Ovary (tissue), 10 donors: Measurements from ENCODE around the gene CPED1. TPM values are rescaled to one million over a fixed set of nuclear protein-coding genes. Genes with fewer than 3 reads are reported as not detected.

Experiments used
- DNase-seq, 5 donors: peaks; one replicate each; pipeline ENCODE4 v3.0.0-alpha.2; 2019 to 2020
- H3K27ac ChIP-seq, 2 donors: fragments of 200-600 bp; one replicate each; pipeline versions ENCODE4 v1.5.1 to v1.8.0; 2019 to 2022
- H3K27me3 ChIP-seq: fragments of 200-600 bp; one replicate; pipeline ENCODE4 v1.8.0; 2022
- H3K36me3 ChIP-seq: fragments of 200-600 bp; sonication (generic); one replicate; pipeline ENCODE4 v1.5.1; 2019
- H3K4me1 ChIP-seq: one replicate; pipeline ENCODE4 v1.8.1; 2013; ENCODE audit warnings: mild to moderate bottlenecking, moderate library complexity; ENCODE audit not compliant: insufficient read depth
- H3K4me3 ChIP-seq: fragments of 200-600 bp; sonication (generic); one replicate; pipeline ENCODE4 v1.5.1; 2017
- H3K9me3 ChIP-seq, 2 donors: fragments of 200-600 bp in 1 of 2; sonication (generic) in 1 of 2; one replicate each; pipeline versions ENCODE4 v1.5.1 to v1.8.1; 2013 to 2019; ENCODE audit warnings: mild to moderate bottlenecking in 1 of 2, moderate library complexity in 1 of 2
- CTCF ChIP-seq, 3 donors: fragments of 450-650 bp in 2 of 3; fragments of 200-600 bp in 1 of 3; IDR thresholded peaks; one replicate each; pipeline versions ENCODE4 v1.5.1 to v1.8.0; 2016 to 2022; ENCODE audit warnings: antibody characterized with exemption in 3 of 3, mild to moderate bottlenecking in 1 of 3
- EP300 ChIP-seq: sonication (generic); formaldehyde crosslinking; IDR thresholded peaks from one replicate; pipeline ENCODE4 v1.6.1; 2017; ENCODE audit warnings: antibody characterized with exemption
- POLR2A ChIP-seq: fragments of 450-650 bp; IDR thresholded peaks from one replicate; pipeline ENCODE4 v1.6.1; 2017; ENCODE audit warnings: antibody characterized with exemption, mild to moderate bottlenecking, moderate library complexity
- WGBS, 3 donors: extraction: QIAGEN DNeasy Blood & Tissue Kit in 1 of 3; methylation state at CpG; one replicate each; pipeline versions ENCODE4 v1.1.5 to v1.1.7; 2013 to 2017; 5-methylcytosine and 5-hydroxymethylcytosine counted together
- intact Hi-C, 4 donors: fragments of 100-400 bp; cut with DNase I; formaldehyde crosslinking; loops; one replicate each; pipeline versions ENCODE4 v1.11.0 to v1.15.1; 2022 to 2023
- long read RNA-seq, 3 donors: library from polyadenylated mRNA in 2 of 3; unstranded in 2 of 3; transcript quantifications; one replicate each; pipeline ENCODE4 v2.0.0 and lab custom pipeline, GENCODE V29; 2021 to 2026
- polyA plus RNA-seq, 2 donors: library from polyadenylated mRNA; stranded (reverse); fragments of 200-250 nt in 1 of 2; fragments of 350-450 nt in 1 of 2; fragmentation: Illumina TruSeq in 1 of 2; extraction: RNeasy Lipid Tissue Mini Kit (QIAGEN cat#74804) in 1 of 2; gene quantifications; one replicate each; pipeline ENCODE4 v1.2.3, GENCODE V29; 2013 to 2014
- total RNA-seq, 7 donors: library from RNA; depleted of rRNA in 2 of 7; stranded (reverse); fragments of >200 nt in 2 of 7; fragmentation: NEBNext Ultra II Directional in 3 of 7; extraction: Animal tissue kit (Norgen Biotek cat#: 25700) in 3 of 7; gene quantifications; one replicate each; pipeline versions ENCODE4 v1.1.0 to v1.2.4, GENCODE V29; 2016 to 2023
- donor health status: DM: no; HTN: no; CAD: no; lungs with moderate emphysema.
- donor health status: DM: no; HTN: no; CAD: no.
- donor health status: Bipolar disorder and iron deficiency.
- donor health status: DM: yes; HTN: yes; CAD: no.
- donor health status: DM: no; HTN: no; CAD: no.
- donor health status: DM: yes; HTN: yes; CAD: no.

Gene CPED1
- total RNA-seq: 100 to 1,000 TPM in 4 of 7 donors, 10 to 100 TPM in 3; 62.7 to 127 (median 102) TPM
- 10 to 100 TPM; 42.1 to 54.1 TPM for polyA plus RNA-seq
- long read RNA-seq, donor 1, transcript CPED1-206 (18 exons, 2,501 nt): minor isoform, 6 of 695 reads
- long read RNA-seq, donor 1, transcript CPED1-204 (12 exons, 2,219 nt): major isoform, 232 of 695 reads
- long read RNA-seq, donor 1, partial matches to known transcripts: 386 of 695 reads
- long read RNA-seq, donor 1, other reads (novel, unspliced or antisense): 70 of 695 reads
- long read RNA-seq, donor 2: 0 reads
- long read RNA-seq, donor 3, full-length matches to known transcripts: 36 of 104 reads
- long read RNA-seq, donor 3, partial matches to known transcripts: 49 of 104 reads
- long read RNA-seq, donor 3, other reads (novel, unspliced or antisense): 19 of 104 reads

- H3K27me3 ChIP-seq: no peaks in the 10 kb centered on the region
- intact Hi-C loops: loop anchor here (2.0 to 5.0 kb wide), 4 partner anchors 89 to 114 kb away; no protein-coding TSS in a partner anchor
- no peaks in the 10 kb centered on the region for H3K9me3 ChIP-seq
- H3K36me3 ChIP-seq: no peaks in the 10 kb centered on the region
- peak within 1 kb of the TSS; percentile 79 to 87 for H3K27ac ChIP-seq
- TF ChIP-seq CTCF (IDR thresholded peaks at IDR 0.05) (no peak), POLR2A (peak; percentile 23)
- DNase-seq: peak; percentile 79 to 87 (median 80)
- peak within 1 kb of the TSS; percentile 43 for H3K4me3 ChIP-seq
- H3K4me1 ChIP-seq: peaks cover 3% of the 10 kb centered on the region
- WGBS, 3 donors: 0 to 3% (median 2%) methylated on average over 27 of the region's 27 CpGs
These were observed at the start of gene CPED1 for GRCh38 chr7:120988591-120989256. CPED1 (plus strand) TSS chr7:120988711; CDS start chr7:120989622, 911 bp downstream.

- no peaks in the 10 kb centered on the region for H3K9me3 ChIP-seq
- intact Hi-C loops: loop anchor here in 1 of 4 donors (5.0 kb wide), 1 partner anchor 132 kb away; no protein-coding TSS in a partner anchor
- 63 to 97% (median 93%) methylated on average over 3 of the region's 3 CpGs for WGBS, 3 donors
- no peak for DNase-seq
- no peaks in the 10 kb centered on the region for H3K4me1 ChIP-seq
- no peak for TF ChIP-seq POLR2A
- no peak for TF ChIP-seq CTCF (IDR thresholded peaks at IDR 0.05)
- TF ChIP-seq EP300: no peak
- no peak overlapping the region for H3K27ac ChIP-seq
- no peaks in the 10 kb centered on the region for H3K36me3 ChIP-seq
- no peaks in the 10 kb centered on the region for H3K27me3 ChIP-seq
- H3K4me3 ChIP-seq: no peak overlapping the region
These were observed 49.2 kb upstream of the CPED1 start for GRCh38 chr7:120939345-120939744.

GRCh38 chr7:120941064-120941463 lies 47.4 kb upstream of the CPED1 start:
- Histone ChIP-seq H3K4me1 (no peaks in the 10 kb centered on the region), H3K9me3 (no peaks in the 10 kb centered on the region), H3K27me3 (no peaks in the 10 kb centered on the region), H3K36me3 (no peaks in the 10 kb centered on the region), H3K4me3 (no peak overlapping the region), H3K27ac (no peak overlapping the region)
- TF ChIP-seq POLR2A (no peak), CTCF (IDR thresholded peaks at IDR 0.05) (no peak), EP300 (no peak)
- intact Hi-C loops: no loop called here
- no peak for DNase-seq
- 22 to 40% (median 24%) methylated on average over 1 of the region's 1 CpG for WGBS, 3 donors

- WGBS, 3 donors: 33 to 47% (median 39%) methylated on average over 3 of the region's 3 CpGs
- no peak for DNase-seq
- no peaks in the 10 kb centered on the region for H3K27me3 ChIP-seq
- TF ChIP-seq CTCF (IDR thresholded peaks at IDR 0.05): no peak
- no peak overlapping the region for H3K27ac ChIP-seq
- H3K36me3 ChIP-seq: no peaks in the 10 kb centered on the region
- H3K4me1 ChIP-seq: no peaks in the 10 kb centered on the region
- no peaks in the 10 kb centered on the region for H3K9me3 ChIP-seq
- intact Hi-C loops: no loop called here
- H3K4me3 ChIP-seq: no peak overlapping the region
These were observed 46.7 kb upstream of the CPED1 start for GRCh38 chr7:120941856-120942255.
